ENCODE results near the gene CCDC24. TPM values are rescaled to one million over a fixed set of nuclear protein-coding genes. Genes with fewer than 3 reads are reported as not detected.
A peak's percentile ranks its signal among the peaks of the same experiment; 100 is the strongest.

Gene CCDC24
- total and polyA plus RNA-seq, 9 of the 15 experiments (the other 6 are each of a cell fraction or from before 2014, with no cell fraction given), result 0.31 to 4.5 (median 1.5) TPM

DNA sequence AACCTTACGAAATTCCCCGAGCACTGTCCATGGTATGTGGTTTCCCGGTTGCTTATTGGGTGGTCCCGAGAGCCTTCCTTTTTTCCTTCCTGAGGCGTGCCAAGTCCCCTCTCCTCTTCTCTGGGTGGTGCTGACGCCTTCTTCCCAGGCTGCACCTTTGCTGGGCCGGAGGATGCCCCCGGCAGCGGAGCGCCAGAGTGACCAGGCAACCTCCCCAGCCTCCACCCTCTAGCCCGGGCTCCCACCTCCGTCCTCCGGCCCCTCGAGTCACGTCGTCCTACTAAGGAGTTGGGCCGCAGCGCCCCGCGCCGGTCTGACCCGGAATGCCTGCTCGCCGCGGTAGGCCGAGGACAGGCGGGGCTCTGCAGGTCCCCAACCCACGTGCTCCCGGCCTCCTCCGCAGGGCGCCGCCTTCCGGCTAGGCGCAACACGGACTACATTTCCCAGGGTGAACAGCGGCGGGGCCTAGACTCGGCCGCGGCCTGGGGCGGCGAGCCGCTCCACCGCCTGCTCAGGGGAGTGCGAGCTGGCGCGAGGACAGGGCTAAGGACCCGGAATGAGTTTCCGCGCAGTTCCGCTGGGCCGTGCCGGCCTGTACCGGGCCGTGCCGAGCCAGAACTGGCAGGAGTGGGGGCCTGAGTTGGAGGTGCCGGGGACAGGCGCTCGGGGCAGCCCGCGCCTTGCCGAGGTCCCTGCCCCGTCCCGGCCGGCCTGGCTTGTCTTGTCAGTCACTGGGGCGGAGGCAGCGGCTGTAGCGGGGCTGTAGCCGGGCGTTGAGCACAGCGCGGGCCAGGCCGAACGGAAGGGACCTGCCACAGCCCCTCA, 45.0 kb upstream of the CCDC24 start, which contains the start of gene IPO13 (continued):
- TF ChIP-seq, protein P1, sequence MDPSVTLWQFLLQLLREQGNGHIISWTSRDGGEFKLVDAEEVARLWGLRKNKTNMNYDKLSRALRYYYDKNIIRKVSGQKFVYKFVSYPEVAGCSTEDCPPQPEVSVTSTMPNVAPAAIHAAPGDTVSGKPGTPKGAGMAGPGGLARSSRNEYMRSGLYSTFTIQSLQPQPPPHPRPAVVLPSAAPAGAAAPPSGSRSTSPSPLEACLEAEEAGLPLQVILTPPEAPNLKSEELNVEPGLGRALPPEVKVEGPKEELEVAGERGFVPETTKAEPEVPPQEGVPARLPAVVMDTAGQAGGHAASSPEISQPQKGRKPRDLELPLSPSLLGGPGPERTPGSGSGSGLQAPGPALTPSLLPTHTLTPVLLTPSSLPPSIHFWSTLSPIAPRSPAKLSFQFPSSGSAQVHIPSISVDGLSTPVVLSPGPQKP (CRISPR knock-in tag; IDR thresholded peaks at IDR 0.05), result no peak
- TF ChIP-seq, protein P2, sequence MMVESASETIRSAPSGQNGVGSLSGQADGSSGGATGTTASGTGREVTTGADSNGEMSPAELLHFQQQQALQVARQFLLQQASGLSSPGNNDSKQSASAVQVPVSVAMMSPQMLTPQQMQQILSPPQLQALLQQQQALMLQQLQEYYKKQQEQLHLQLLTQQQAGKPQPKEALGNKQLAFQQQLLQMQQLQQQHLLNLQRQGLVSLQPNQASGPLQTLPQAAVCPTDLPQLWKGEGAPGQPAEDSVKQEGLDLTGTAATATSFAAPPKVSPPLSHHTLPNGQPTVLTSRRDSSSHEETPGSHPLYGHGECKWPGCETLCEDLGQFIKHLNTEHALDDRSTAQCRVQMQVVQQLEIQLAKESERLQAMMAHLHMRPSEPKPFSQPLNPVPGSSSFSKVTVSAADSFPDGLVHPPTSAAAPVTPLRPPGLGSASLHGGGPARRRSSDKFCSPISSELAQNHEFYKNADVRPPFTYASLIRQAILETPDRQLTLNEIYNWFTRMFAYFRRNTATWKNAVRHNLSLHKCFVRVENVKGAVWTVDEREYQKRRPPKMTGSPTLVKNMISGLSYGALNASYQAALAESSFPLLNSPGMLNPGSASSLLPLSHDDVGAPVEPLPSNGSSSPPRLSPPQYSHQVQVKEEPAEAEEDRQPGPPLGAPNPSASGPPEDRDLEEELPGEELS (CRISPR knock-in tag; IDR thresholded peaks at IDR 0.05; ENCODE audit: borderline replicate concordance), result peak; percentile 11; the same call in 1 of the 2 replicates
- no peak for TF ChIP-seq NELFE (IDR thresholded peaks at IDR 0.05; ENCODE audit: insufficient read depth, insufficient read length)
- peak; percentile 61 for TF ChIP-seq SMC3 (conservative IDR thresholded peaks at IDR 0.05; ENCODE audit: insufficient read depth, low read depth, low read length)
- TF ChIP-seq TAL1 (IDR thresholded peaks at IDR 0.05), result peak; percentile 52
- TF ChIP-seq MXI1 (IDR thresholded peaks at IDR 0.05; ENCODE audit: low read depth, low read length), result peak; percentile 94
- peak; percentile 77; the same call in 1 of the 2 replicates for TF ChIP-seq GATAD2A (IDR thresholded peaks at IDR 0.05)
- no peak for TF ChIP-seq NR4A1 (CRISPR knock-in tag; IDR thresholded peaks at IDR 0.05)
- TF ChIP-seq NR4A1 (tag; IDR thresholded peaks at IDR 0.05), result peak; percentile 91
- peak; percentile 40; the same call in 1 of the 2 replicates for TF ChIP-seq ZNF445 (CRISPR knock-in tag; IDR thresholded peaks at IDR 0.05; ENCODE audit: low read depth)
- TF ChIP-seq ZNF121 (CRISPR knock-in tag; conservative IDR thresholded peaks at IDR 0.05), result no peak
- TF ChIP-seq BHLHE40 (IDR thresholded peaks at IDR 0.05; ENCODE audit: low read length), result peak; percentile 81
- peak; percentile 74; the same call in 1 of the 2 replicates for TF ChIP-seq TCF7 (IDR thresholded peaks at IDR 0.05; ENCODE audit: borderline replicate concordance)
- TF ChIP-seq, protein P3, sequence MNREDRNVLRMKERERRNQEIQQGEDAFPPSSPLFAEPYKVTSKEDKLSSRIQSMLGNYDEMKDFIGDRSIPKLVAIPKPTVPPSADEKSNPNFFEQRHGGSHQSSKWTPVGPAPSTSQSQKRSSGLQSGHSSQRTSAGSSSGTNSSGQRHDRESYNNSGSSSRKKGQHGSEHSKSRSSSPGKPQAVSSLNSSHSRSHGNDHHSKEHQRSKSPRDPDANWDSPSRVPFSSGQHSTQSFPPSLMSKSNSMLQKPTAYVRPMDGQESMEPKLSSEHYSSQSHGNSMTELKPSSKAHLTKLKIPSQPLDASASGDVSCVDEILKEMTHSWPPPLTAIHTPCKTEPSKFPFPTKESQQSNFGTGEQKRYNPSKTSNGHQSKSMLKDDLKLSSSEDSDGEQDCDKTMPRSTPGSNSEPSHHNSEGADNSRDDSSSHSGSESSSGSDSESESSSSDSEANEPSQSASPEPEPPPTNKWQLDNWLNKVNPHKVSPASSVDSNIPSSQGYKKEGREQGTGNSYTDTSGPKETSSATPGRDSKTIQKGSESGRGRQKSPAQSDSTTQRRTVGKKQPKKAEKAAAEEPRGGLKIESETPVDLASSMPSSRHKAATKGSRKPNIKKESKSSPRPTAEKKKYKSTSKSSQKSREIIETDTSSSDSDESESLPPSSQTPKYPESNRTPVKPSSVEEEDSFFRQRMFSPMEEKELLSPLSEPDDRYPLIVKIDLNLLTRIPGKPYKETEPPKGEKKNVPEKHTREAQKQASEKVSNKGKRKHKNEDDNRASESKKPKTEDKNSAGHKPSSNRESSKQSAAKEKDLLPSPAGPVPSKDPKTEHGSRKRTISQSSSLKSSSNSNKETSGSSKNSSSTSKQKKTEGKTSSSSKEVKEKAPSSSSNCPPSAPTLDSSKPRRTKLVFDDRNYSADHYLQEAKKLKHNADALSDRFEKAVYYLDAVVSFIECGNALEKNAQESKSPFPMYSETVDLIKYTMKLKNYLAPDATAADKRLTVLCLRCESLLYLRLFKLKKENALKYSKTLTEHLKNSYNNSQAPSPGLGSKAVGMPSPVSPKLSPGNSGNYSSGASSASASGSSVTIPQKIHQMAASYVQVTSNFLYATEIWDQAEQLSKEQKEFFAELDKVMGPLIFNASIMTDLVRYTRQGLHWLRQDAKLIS (CRISPR knock-in tag; IDR thresholded peaks at IDR 0.05), result peak; percentile 91; the same call in 1 of the 2 replicates
- TF ChIP-seq CEBPG (CRISPR knock-in tag; IDR thresholded peaks at IDR 0.05), result no peak
- peak; percentile 25 to 83; a peak in 2 of 4 replicates for TF ChIP-seq CEBPG (tag; conservative IDR thresholded peaks at IDR 0.05 in 1 of 2, IDR thresholded peaks at IDR 0.05 in 1 of 2)
- TF ChIP-seq SIN3A (IDR thresholded peaks at IDR 0.05; ENCODE audit: borderline replicate concordance in 2 of 2, control insufficient read depth in 1 of 2, low read depth in 2 of 2, low read length in 2 of 2), result peak; percentile 72 to 96
- TF ChIP-seq, protein P4, sequence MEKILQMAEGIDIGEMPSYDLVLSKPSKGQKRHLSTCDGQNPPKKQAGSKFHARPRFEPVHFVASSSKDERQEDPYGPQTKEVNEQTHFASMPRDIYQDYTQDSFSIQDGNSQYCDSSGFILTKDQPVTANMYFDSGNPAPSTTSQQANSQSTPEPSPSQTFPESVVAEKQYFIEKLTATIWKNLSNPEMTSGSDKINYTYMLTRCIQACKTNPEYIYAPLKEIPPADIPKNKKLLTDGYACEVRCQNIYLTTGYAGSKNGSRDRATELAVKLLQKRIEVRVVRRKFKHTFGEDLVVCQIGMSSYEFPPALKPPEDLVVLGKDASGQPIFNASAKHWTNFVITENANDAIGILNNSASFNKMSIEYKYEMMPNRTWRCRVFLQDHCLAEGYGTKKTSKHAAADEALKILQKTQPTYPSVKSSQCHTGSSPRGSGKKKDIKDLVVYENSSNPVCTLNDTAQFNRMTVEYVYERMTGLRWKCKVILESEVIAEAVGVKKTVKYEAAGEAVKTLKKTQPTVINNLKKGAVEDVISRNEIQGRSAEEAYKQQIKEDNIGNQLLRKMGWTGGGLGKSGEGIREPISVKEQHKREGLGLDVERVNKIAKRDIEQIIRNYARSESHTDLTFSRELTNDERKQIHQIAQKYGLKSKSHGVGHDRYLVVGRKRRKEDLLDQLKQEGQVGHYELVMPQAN (IDR thresholded peaks at IDR 0.05; ENCODE audit: borderline replicate concordance), result peak; percentile 95
